Stimulated activated effector memory CD8-positive, alpha-beta T cell treated with anti-CD3 and anti-CD28 coated beads, Interleukin-12 subunit alpha, Interleukin-12 subunit beta, amount 100 ng/mL, for 72 hours (primary cell): ENCODE data around the gene PGM2L1.

Experiments used
- ATAC-seq: fragments of 150-1000 bp; cut with Tn5 transposase; 2 replicates; pipeline ENCODE4 v1.10.0; 2021
- DNase-seq, 2 donors: peaks; one replicate each; pipeline ENCODE4 v3.0.0; 2021 to 2022; ENCODE audit warnings: low spot score in 2 of 2
- H3K27ac Mint-ChIP-seq: one replicate; pipeline ENCODE4 v1.8.0; 2022; ENCODE audit warnings: mild to moderate bottlenecking, mixed read lengths
- H3K36me3 Mint-ChIP-seq: one replicate; pipeline ENCODE4 v1.8.0; 2022; ENCODE audit warnings: mild to moderate bottlenecking, mixed read lengths
- H3K4me1 Mint-ChIP-seq: one replicate; pipeline ENCODE4 v1.8.0; 2022; ENCODE audit warnings: mixed read lengths
- H3K4me3 Mint-ChIP-seq: one replicate; pipeline ENCODE4 v1.8.0; 2022; ENCODE audit warnings: mild to moderate bottlenecking, mixed read lengths
- H3K9me3 Mint-ChIP-seq: one replicate; pipeline ENCODE4 v1.8.0; 2022; ENCODE audit warnings: mixed read lengths

The PGM2L1 gene

GRCh38 chr11:74398244-74399159, at the start of gene PGM2L1:
Gene PGM2L1, minus strand, starts transcription at chr11:74398433. Its CDS starts 272 bp downstream, at chr11:74398161.
- ATAC-seq (peak; percentile 94), DNase-seq (peak; percentile 85 to 94)
- no peaks in the 10 kb centered on the region for H3K9me3 Mint-ChIP-seq
- peaks cover 17% of the 10 kb centered on the region for H3K4me1 Mint-ChIP-seq
- H3K27ac Mint-ChIP-seq, result peak within 1 kb of the TSS; percentile 96
- no peaks in the 10 kb centered on the region for H3K36me3 Mint-ChIP-seq
- peak within 1 kb of the TSS; percentile 82 for H3K4me3 Mint-ChIP-seq

- no peak overlapping the region for H3K4me3 Mint-ChIP-seq
- no peak overlapping the region for H3K27ac Mint-ChIP-seq
Measured at GRCh38 chr11:74447720-74448119, 49.5 kb upstream of the PGM2L1 start.

GRCh38 chr11:74446532-74446938, 48.3 kb upstream of the PGM2L1 start:
- Mint-ChIP-seq H3K4me3 (no peak overlapping the region), H3K9me3 (no peaks in the 10 kb centered on the region), H3K4me1 (no peaks in the 10 kb centered on the region), H3K27ac (no peak overlapping the region), H3K36me3 (no peaks in the 10 kb centered on the region)
- ATAC-seq (no peak), DNase-seq (no peak)

More at GRCh38 chr11:74447720-74448119, 49.5 kb upstream of the PGM2L1 start:
- DNase-seq (no peak), ATAC-seq (no peak)
- Mint-ChIP-seq H3K4me1 (no peaks in the 10 kb centered on the region), H3K9me3 (no peaks in the 10 kb centered on the region), H3K36me3 (no peaks in the 10 kb centered on the region)

GRCh38 chr11:74444173-74444826, 46.1 kb upstream of the PGM2L1 start:
- Mint-ChIP-seq H3K27ac (no peak overlapping the region), H3K4me1 (no peaks in the 10 kb centered on the region)

GRCh38 chr11:74443071-74443864, 45.0 kb upstream of the PGM2L1 start:
- Mint-ChIP-seq H3K36me3 (no peaks in the 10 kb centered on the region), H3K9me3 (no peaks in the 10 kb centered on the region), H3K4me3 (no peak overlapping the region), H3K27ac (no peak overlapping the region), H3K4me1 (no peaks in the 10 kb centered on the region)
- DNase-seq (no peak), ATAC-seq (no peak)

More at GRCh38 chr11:74444173-74444826, 46.1 kb upstream of the PGM2L1 start:
- Mint-ChIP-seq H3K36me3 (no peaks in the 10 kb centered on the region), H3K4me3 (no peak overlapping the region), H3K9me3 (no peaks in the 10 kb centered on the region)
- no peak for DNase-seq
- ATAC-seq, result no peak

GRCh38 chr11:74442636-74443035, 44.4 kb upstream of the PGM2L1 start:
- Mint-ChIP-seq H3K36me3 (no peaks in the 10 kb centered on the region), H3K9me3 (no peaks in the 10 kb centered on the region), H3K27ac (no peak overlapping the region), H3K4me3 (no peak overlapping the region), H3K4me1 (no peaks in the 10 kb centered on the region)
- ATAC-seq (no peak), DNase-seq (no peak)

GRCh38 chr11:74438681-74439080, 40.4 kb upstream of the PGM2L1 start:
- ATAC-seq (no peak), DNase-seq (no peak)
- Mint-ChIP-seq H3K36me3 (no peaks in the 10 kb centered on the region), H3K4me1 (no peaks in the 10 kb centered on the region), H3K4me3 (no peak overlapping the region), H3K27ac (no peak overlapping the region), H3K9me3 (no peaks in the 10 kb centered on the region)

GRCh38 chr11:74437441-74438042, 39.3 kb upstream of the PGM2L1 start:
- no peak for ATAC-seq

GRCh38 chr11:74434528-74434927, 36.3 kb upstream of the PGM2L1 start:
- H3K36me3 Mint-ChIP-seq, result no peaks in the 10 kb centered on the region
- no peak overlapping the region for H3K27ac Mint-ChIP-seq
- H3K9me3 Mint-ChIP-seq, result no peaks in the 10 kb centered on the region
- DNase-seq (no peak), ATAC-seq (no peak)
- no peak overlapping the region for H3K4me3 Mint-ChIP-seq
- no peaks in the 10 kb centered on the region for H3K4me1 Mint-ChIP-seq

More at GRCh38 chr11:74437441-74438042, 39.3 kb upstream of the PGM2L1 start:
- Mint-ChIP-seq H3K36me3 (no peaks in the 10 kb centered on the region), H3K9me3 (no peaks in the 10 kb centered on the region), H3K4me3 (no peak overlapping the region), H3K4me1 (no peaks in the 10 kb centered on the region), H3K27ac (no peak overlapping the region)
- DNase-seq, result no peak

- H3K4me1 Mint-ChIP-seq, result no peaks in the 10 kb centered on the region
- H3K36me3 Mint-ChIP-seq, result no peaks in the 10 kb centered on the region
- no peak for DNase-seq
- no peak overlapping the region for H3K4me3 Mint-ChIP-seq
- H3K9me3 Mint-ChIP-seq, result no peaks in the 10 kb centered on the region
- no peak overlapping the region for H3K27ac Mint-ChIP-seq
- no peak for ATAC-seq
Measured at GRCh38 chr11:74429205-74429604, 31.0 kb upstream of the PGM2L1 start.

- Mint-ChIP-seq H3K4me1 (no peaks in the 10 kb centered on the region), H3K27ac (no peak overlapping the region), H3K9me3 (no peaks in the 10 kb centered on the region), H3K36me3 (no peaks in the 10 kb centered on the region), H3K4me3 (no peak overlapping the region)
- ATAC-seq (no peak), DNase-seq (no peak)
Measured at GRCh38 chr11:74427384-74427886, 29.2 kb upstream of the PGM2L1 start.

GRCh38 chr11:74425100-74425499, 26.9 kb upstream of the PGM2L1 start:
- Mint-ChIP-seq H3K9me3 (no peaks in the 10 kb centered on the region), H3K4me1 (no peaks in the 10 kb centered on the region), H3K4me3 (no peak overlapping the region), H3K36me3 (no peaks in the 10 kb centered on the region), H3K27ac (no peak overlapping the region)
- DNase-seq (no peak), ATAC-seq (no peak)

GRCh38 chr11:74418509-74418895, 20.3 kb upstream of the PGM2L1 start:
- H3K4me3 Mint-ChIP-seq, result no peak overlapping the region
- DNase-seq (no peak), ATAC-seq (no peak)
- H3K36me3 Mint-ChIP-seq, result no peaks in the 10 kb centered on the region
- H3K9me3 Mint-ChIP-seq, result no peaks in the 10 kb centered on the region
- H3K4me1 Mint-ChIP-seq, result no peaks in the 10 kb centered on the region
- no peak overlapping the region for H3K27ac Mint-ChIP-seq

GRCh38 chr11:74417860-74418508, 19.8 kb upstream of the PGM2L1 start:
- Mint-ChIP-seq H3K4me1 (no peaks in the 10 kb centered on the region), H3K27ac (no peak overlapping the region), H3K4me3 (no peak overlapping the region), H3K36me3 (no peaks in the 10 kb centered on the region), H3K9me3 (no peaks in the 10 kb centered on the region)
- peak in 1 of 2 donors; percentile 41 for DNase-seq
- ATAC-seq, result peak; percentile 37
